Measurements from ENCODE around the gene ZNF160.

The ZNF160 gene

DNA sequence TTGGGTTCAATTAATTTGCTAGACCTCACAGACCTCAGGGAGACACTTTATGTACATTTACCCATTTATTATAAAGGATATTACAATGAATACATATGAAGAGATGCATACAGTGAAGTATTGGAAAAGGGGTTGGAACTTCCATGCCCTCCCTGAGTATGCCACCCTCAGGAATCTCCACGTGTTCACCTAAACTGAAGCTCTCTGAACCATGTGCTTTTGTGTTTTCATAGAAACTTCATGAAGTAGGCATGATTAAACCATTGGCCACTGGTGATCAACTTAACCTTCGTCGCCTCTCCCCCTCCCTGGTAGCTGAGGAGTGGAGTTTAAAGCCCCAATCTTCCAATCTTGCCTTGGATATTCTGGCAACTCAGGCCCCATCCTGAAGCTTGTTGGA, 20.3 kb downstream of the ZNF160 start:
- TF ChIP-seq FOXP2 (optimal IDR thresholded peaks at IDR 0.05; ENCODE audit: borderline replicate concordance, extremely low read depth, extremely low read length, insufficient read depth) (no peak), POLR2AphosphoS5 (IDR thresholded peaks at IDR 0.05; ENCODE audit: low read depth, low read length) (no peak), SIN3A (IDR thresholded peaks at IDR 0.05; ENCODE audit: borderline replicate concordance, insufficient read depth, low read length) (no peak), TAF1 (IDR thresholded peaks at IDR 0.05; ENCODE audit: borderline replicate concordance, insufficient read depth, low read length) (no peak)

DNA sequence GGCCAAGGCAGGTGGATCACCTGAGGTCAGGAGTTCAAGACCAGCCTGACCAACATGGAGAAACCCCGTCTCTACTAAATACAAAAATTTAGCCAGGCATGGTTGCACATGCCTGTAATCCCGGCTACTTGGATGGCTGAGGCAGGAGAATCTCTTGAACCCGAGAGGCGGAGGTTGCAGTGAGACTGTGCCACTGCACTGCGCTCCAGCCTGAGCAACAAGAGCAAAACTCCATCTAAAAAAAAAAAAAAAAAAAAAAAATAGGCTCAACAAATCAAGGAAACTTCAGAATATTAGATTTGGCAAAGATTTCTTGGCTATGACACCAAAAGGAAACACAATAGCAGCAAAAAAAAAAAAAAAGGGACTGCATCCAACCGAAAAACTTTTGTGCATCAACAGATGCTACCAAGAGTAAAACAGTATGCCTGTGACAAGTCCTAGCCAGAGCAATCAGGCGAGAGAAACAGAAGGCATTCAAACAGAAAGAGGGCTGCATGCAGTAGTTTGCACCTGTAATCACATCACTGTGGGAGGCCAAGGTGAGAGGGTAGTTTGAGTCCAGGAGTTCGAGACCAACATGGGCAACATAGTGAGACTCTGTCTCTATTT, 23.8 kb downstream of the ZNF160 start:
- TF ChIP-seq POLR2AphosphoS5 (IDR thresholded peaks at IDR 0.05; ENCODE audit: low read depth, low read length), result no peak
- TF ChIP-seq, protein P1, sequence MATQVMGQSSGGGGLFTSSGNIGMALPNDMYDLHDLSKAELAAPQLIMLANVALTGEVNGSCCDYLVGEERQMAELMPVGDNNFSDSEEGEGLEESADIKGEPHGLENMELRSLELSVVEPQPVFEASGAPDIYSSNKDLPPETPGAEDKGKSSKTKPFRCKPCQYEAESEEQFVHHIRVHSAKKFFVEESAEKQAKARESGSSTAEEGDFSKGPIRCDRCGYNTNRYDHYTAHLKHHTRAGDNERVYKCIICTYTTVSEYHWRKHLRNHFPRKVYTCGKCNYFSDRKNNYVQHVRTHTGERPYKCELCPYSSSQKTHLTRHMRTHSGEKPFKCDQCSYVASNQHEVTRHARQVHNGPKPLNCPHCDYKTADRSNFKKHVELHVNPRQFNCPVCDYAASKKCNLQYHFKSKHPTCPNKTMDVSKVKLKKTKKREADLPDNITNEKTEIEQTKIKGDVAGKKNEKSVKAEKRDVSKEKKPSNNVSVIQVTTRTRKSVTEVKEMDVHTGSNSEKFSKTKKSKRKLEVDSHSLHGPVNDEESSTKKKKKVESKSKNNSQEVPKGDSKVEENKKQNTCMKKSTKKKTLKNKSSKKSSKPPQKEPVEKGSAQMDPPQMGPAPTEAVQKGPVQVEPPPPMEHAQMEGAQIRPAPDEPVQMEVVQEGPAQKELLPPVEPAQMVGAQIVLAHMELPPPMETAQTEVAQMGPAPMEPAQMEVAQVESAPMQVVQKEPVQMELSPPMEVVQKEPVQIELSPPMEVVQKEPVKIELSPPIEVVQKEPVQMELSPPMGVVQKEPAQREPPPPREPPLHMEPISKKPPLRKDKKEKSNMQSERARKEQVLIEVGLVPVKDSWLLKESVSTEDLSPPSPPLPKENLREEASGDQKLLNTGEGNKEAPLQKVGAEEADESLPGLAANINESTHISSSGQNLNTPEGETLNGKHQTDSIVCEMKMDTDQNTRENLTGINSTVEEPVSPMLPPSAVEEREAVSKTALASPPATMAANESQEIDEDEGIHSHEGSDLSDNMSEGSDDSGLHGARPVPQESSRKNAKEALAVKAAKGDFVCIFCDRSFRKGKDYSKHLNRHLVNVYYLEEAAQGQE (IDR thresholded peaks at IDR 0.05; ENCODE audit: insufficient read depth in 1 of 2, low read depth in 2 of 2, low read length in 2 of 2), result no peak
- TF ChIP-seq FOXP2 (optimal IDR thresholded peaks at IDR 0.05; ENCODE audit: borderline replicate concordance, extremely low read depth, extremely low read length, insufficient read depth), result no peak
- TF ChIP-seq SIN3A (IDR thresholded peaks at IDR 0.05; ENCODE audit: borderline replicate concordance, insufficient read depth, low read length), result no peak
- no peak for TF ChIP-seq TAF1 (IDR thresholded peaks at IDR 0.05; ENCODE audit: borderline replicate concordance, insufficient read depth, low read length)

DNA sequence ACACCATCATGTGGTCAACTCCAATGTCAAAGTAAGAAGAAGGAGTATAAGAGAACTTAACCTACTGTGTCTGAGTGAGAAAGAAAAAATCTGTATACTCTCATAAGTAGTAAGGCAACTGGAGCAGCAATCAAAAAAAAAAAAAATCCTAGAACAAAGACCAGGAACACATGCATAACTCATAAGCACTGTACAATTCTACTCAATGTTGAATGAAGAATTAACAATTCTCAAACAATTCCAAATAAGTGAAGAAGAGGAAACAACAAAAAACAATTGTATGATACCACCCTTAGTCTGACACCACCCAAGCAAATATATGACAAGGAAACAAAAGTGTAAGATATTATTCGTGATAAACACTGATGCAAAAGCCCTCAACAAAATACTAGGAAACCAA, 24.6 kb downstream of the ZNF160 start:
- TF ChIP-seq TAF1 (IDR thresholded peaks at IDR 0.05; ENCODE audit: borderline replicate concordance, insufficient read depth, low read length) (no peak), POLR2AphosphoS5 (IDR thresholded peaks at IDR 0.05; ENCODE audit: low read depth, low read length) (no peak), SIN3A (IDR thresholded peaks at IDR 0.05; ENCODE audit: borderline replicate concordance, insufficient read depth, low read length) (no peak), FOXP2 (optimal IDR thresholded peaks at IDR 0.05; ENCODE audit: borderline replicate concordance, extremely low read depth, extremely low read length, insufficient read depth) (no peak)
- TF ChIP-seq, protein P1 (IDR thresholded peaks at IDR 0.05; ENCODE audit: insufficient read depth in 1 of 2, low read depth in 2 of 2, low read length in 2 of 2), result no peak

DNA sequence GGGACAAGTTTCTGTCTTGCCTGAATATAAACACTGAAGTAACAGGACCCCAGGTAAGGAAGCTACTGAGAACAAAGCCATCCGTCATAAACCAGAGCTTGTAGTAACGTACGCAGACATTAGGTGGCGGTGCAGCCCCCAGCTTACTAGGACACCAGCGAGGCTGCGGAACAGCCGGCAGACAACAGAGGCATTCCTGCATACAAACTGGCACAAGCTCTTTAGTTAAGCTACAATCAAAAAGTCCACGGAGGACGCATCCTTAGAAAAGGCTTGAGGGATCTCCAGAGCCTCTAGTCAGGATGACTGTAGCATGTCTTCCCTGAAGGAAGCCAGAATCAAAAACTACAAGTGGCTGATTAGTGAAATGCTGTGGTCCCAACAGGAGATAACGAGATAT, 26.2 kb downstream of the ZNF160 start:
- TF ChIP-seq POLR2AphosphoS5 (IDR thresholded peaks at IDR 0.05; ENCODE audit: low read depth, low read length) (no peak), FOXP2 (optimal IDR thresholded peaks at IDR 0.05; ENCODE audit: borderline replicate concordance, extremely low read depth, extremely low read length, insufficient read depth) (no peak), SIN3A (IDR thresholded peaks at IDR 0.05; ENCODE audit: borderline replicate concordance, insufficient read depth, low read length) (no peak), TAF1 (IDR thresholded peaks at IDR 0.05; ENCODE audit: borderline replicate concordance, insufficient read depth, low read length) (no peak)
- TF ChIP-seq, protein P1 (IDR thresholded peaks at IDR 0.05; ENCODE audit: insufficient read depth in 1 of 2, low read depth in 2 of 2, low read length in 2 of 2), result no peak

DNA sequence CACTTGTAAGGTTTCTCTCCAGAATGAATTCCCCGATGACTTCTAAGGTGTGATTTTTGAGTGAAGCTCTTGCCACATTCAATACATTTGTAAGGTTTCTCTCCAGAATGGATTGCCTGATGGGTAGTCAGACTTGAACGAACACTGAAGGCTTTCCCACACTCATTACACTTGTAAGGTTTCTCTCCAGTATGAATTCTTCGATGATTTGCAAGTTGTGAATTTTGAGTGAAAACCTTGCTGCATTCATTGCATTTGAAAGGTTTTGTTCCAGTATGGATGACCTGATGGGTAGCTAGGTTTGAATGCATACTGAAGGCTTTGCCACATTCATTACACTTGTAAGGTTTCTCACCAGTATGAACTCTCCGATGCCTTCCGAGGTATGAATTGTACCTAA, 34.4 kb downstream of the ZNF160 start:
- no peak for TF ChIP-seq FOXP2 (optimal IDR thresholded peaks at IDR 0.05; ENCODE audit: borderline replicate concordance, extremely low read depth, extremely low read length, insufficient read depth)
- no peak for TF ChIP-seq POLR2AphosphoS5 (IDR thresholded peaks at IDR 0.05; ENCODE audit: low read depth, low read length)
- TF ChIP-seq, protein P1 (IDR thresholded peaks at IDR 0.05; ENCODE audit: insufficient read depth in 1 of 2, low read depth in 2 of 2, low read length in 2 of 2), result no peak
- TF ChIP-seq SIN3A (IDR thresholded peaks at IDR 0.05; ENCODE audit: borderline replicate concordance, insufficient read depth, low read length), result no peak
- no peak for TF ChIP-seq TAF1 (IDR thresholded peaks at IDR 0.05; ENCODE audit: borderline replicate concordance, insufficient read depth, low read length)

Measured in PFSK-1 (cell line).